ENCODE results near the gene MTM1.

The MTM1 gene

GRCh38 chrX:150663073-150663472 lies 94.7 kb downstream of the MTM1 start:
- peaks cover 5% of the 10 kb centered on the region; the same call in 1 of the 2 replicates for H3K36me3 ChIP-seq (ENCODE audit: insufficient read depth, low read length)
- H3K27ac ChIP-seq (ENCODE audit: low read depth, low read length): no peak overlapping the region
- no peak overlapping the region for H2AFZ ChIP-seq (ENCODE audit: low read length, unreplicated experiment)
- no peak overlapping the region for H3K4me3 ChIP-seq (ENCODE audit: low read depth, low read length)
- H3K27me3 ChIP-seq (ENCODE audit: insufficient read depth, low read length): no peaks in the 10 kb centered on the region
- no peaks in the 10 kb centered on the region for H3K4me1 ChIP-seq (ENCODE audit: control insufficient read depth, insufficient read depth, low read length, unreplicated experiment)
- no peaks in the 10 kb centered on the region for H3K79me2 ChIP-seq (ENCODE audit: control insufficient read depth, insufficient read depth, low read length, unreplicated experiment)

- Histone ChIP-seq H3K36me3 (ENCODE audit: insufficient read depth, low read length) (peaks cover 5% of the 10 kb centered on the region; the same call in 1 of the 2 replicates), H3K27ac (ENCODE audit: low read depth, low read length) (no peak overlapping the region), H2AFZ (ENCODE audit: low read length, unreplicated experiment) (no peak overlapping the region), H3K79me2 (ENCODE audit: control insufficient read depth, insufficient read depth, low read length, unreplicated experiment) (no peaks in the 10 kb centered on the region), H3K4me1 (ENCODE audit: control insufficient read depth, insufficient read depth, low read length, unreplicated experiment) (no peaks in the 10 kb centered on the region), H3K27me3 (ENCODE audit: insufficient read depth, low read length) (no peaks in the 10 kb centered on the region), H3K4me3 (ENCODE audit: low read depth, low read length) (no peak overlapping the region)
Observed at GRCh38 chrX:150664290-150664689, 95.9 kb downstream of the MTM1 start.

- no peaks in the 10 kb centered on the region for H3K36me3 ChIP-seq (ENCODE audit: insufficient read depth, low read length)
- no peaks in the 10 kb centered on the region for H3K79me2 ChIP-seq (ENCODE audit: control insufficient read depth, insufficient read depth, low read length, unreplicated experiment)
- no peak overlapping the region for H3K4me3 ChIP-seq (ENCODE audit: low read depth, low read length)
- no peaks in the 10 kb centered on the region for H3K4me1 ChIP-seq (ENCODE audit: control insufficient read depth, insufficient read depth, low read length, unreplicated experiment)
- H3K27ac ChIP-seq (ENCODE audit: low read depth, low read length): no peak overlapping the region
- H2AFZ ChIP-seq (ENCODE audit: low read length, unreplicated experiment): no peak overlapping the region
- no peaks in the 10 kb centered on the region for H3K27me3 ChIP-seq (ENCODE audit: insufficient read depth, low read length)
Observed at GRCh38 chrX:150676221-150676620, 107.8 kb downstream of the MTM1 start.

GRCh38 chrX:150680974-150681373 lies 112.6 kb downstream of the MTM1 start:
- no peak overlapping the region for H2AFZ ChIP-seq (ENCODE audit: low read length, unreplicated experiment)
- H3K27me3 ChIP-seq (ENCODE audit: insufficient read depth, low read length): no peaks in the 10 kb centered on the region
- no peaks in the 10 kb centered on the region for H3K4me1 ChIP-seq (ENCODE audit: control insufficient read depth, insufficient read depth, low read length, unreplicated experiment)
- no peak overlapping the region for H3K27ac ChIP-seq (ENCODE audit: low read depth, low read length)
- H3K36me3 ChIP-seq (ENCODE audit: insufficient read depth, low read length): no peaks in the 10 kb centered on the region
- no peaks in the 10 kb centered on the region for H3K79me2 ChIP-seq (ENCODE audit: control insufficient read depth, insufficient read depth, low read length, unreplicated experiment)
- H3K4me3 ChIP-seq (ENCODE audit: low read depth, low read length): no peak overlapping the region

- Histone ChIP-seq H3K79me2 (ENCODE audit: control insufficient read depth, insufficient read depth, low read length, unreplicated experiment) (no peaks in the 10 kb centered on the region), H3K4me3 (ENCODE audit: low read depth, low read length) (no peak overlapping the region), H3K27me3 (ENCODE audit: insufficient read depth, low read length) (no peaks in the 10 kb centered on the region), H2AFZ (ENCODE audit: low read length, unreplicated experiment) (no peak overlapping the region), H3K27ac (ENCODE audit: low read depth, low read length) (no peak overlapping the region), H3K4me1 (ENCODE audit: control insufficient read depth, insufficient read depth, low read length, unreplicated experiment) (peaks cover 2% of the 10 kb centered on the region), H3K36me3 (ENCODE audit: insufficient read depth, low read length) (no peaks in the 10 kb centered on the region)
Observed at GRCh38 chrX:150683112-150683511, 114.7 kb downstream of the MTM1 start.

- Histone ChIP-seq H3K4me3 (ENCODE audit: low read depth, low read length) (no peak overlapping the region), H3K27ac (ENCODE audit: low read depth, low read length) (no peak overlapping the region), H3K27me3 (ENCODE audit: insufficient read depth, low read length) (no peaks in the 10 kb centered on the region), H3K79me2 (ENCODE audit: control insufficient read depth, insufficient read depth, low read length, unreplicated experiment) (no peaks in the 10 kb centered on the region), H3K4me1 (ENCODE audit: control insufficient read depth, insufficient read depth, low read length, unreplicated experiment) (peaks cover 7% of the 10 kb centered on the region), H3K36me3 (ENCODE audit: insufficient read depth, low read length) (no peaks in the 10 kb centered on the region), H2AFZ (ENCODE audit: low read length, unreplicated experiment) (no peak overlapping the region)
Observed at GRCh38 chrX:150683536-150684146, 115.2 kb downstream of the MTM1 start.

- H3K79me2 ChIP-seq (ENCODE audit: control insufficient read depth, insufficient read depth, low read length, unreplicated experiment): peaks cover 2% of the 10 kb centered on the region
- H2AFZ ChIP-seq (ENCODE audit: low read length, unreplicated experiment): peak overlapping the region; percentile 18
- no peak overlapping the region for H3K4me3 ChIP-seq (ENCODE audit: low read depth, low read length)
- H3K27me3 ChIP-seq (ENCODE audit: insufficient read depth, low read length): no peaks in the 10 kb centered on the region
- peak overlapping the region; percentile 86 for H3K27ac ChIP-seq (ENCODE audit: low read depth, low read length)
- H3K36me3 ChIP-seq (ENCODE audit: insufficient read depth, low read length): no peaks in the 10 kb centered on the region
- H3K4me1 ChIP-seq (ENCODE audit: control insufficient read depth, insufficient read depth, low read length, unreplicated experiment): peaks cover 29% of the 10 kb centered on the region
Observed at GRCh38 chrX:150688911-150689451, 120.6 kb downstream of the MTM1 start.

- peak overlapping the region; percentile 86 for H3K27ac ChIP-seq (ENCODE audit: low read depth, low read length)
Observed at GRCh38 chrX:150690126-150690525, 121.7 kb downstream of the MTM1 start.

GRCh38 chrX:150692296-150692695 lies 123.9 kb downstream of the MTM1 start:
- Histone ChIP-seq H3K36me3 (ENCODE audit: insufficient read depth, low read length) (no peaks in the 10 kb centered on the region), H3K27ac (ENCODE audit: low read depth, low read length) (peak overlapping the region; percentile 23; the same call in 1 of the 2 replicates), H3K4me3 (ENCODE audit: low read depth, low read length) (peak overlapping the region; percentile 78), H3K4me1 (ENCODE audit: control insufficient read depth, insufficient read depth, low read length, unreplicated experiment) (peaks cover 34% of the 10 kb centered on the region), H3K27me3 (ENCODE audit: insufficient read depth, low read length) (no peaks in the 10 kb centered on the region), H2AFZ (ENCODE audit: low read length, unreplicated experiment) (peak overlapping the region; percentile 89), H3K79me2 (ENCODE audit: control insufficient read depth, insufficient read depth, low read length, unreplicated experiment) (peaks cover 15% of the 10 kb centered on the region)

More at GRCh38 chrX:150690126-150690525, 121.7 kb downstream of the MTM1 start:
- Histone ChIP-seq H3K4me3 (ENCODE audit: low read depth, low read length) (no peak overlapping the region), H3K36me3 (ENCODE audit: insufficient read depth, low read length) (no peaks in the 10 kb centered on the region), H3K4me1 (ENCODE audit: control insufficient read depth, insufficient read depth, low read length, unreplicated experiment) (peaks cover 34% of the 10 kb centered on the region), H2AFZ (ENCODE audit: low read length, unreplicated experiment) (no peak overlapping the region), H3K79me2 (ENCODE audit: control insufficient read depth, insufficient read depth, low read length, unreplicated experiment) (peaks cover 8% of the 10 kb centered on the region), H3K27me3 (ENCODE audit: insufficient read depth, low read length) (no peaks in the 10 kb centered on the region)

- H3K4me1 ChIP-seq (ENCODE audit: control insufficient read depth, insufficient read depth, low read length, unreplicated experiment): peaks cover 32% of the 10 kb centered on the region
- H2AFZ ChIP-seq (ENCODE audit: low read length, unreplicated experiment): peak within 1 kb of the TSS; percentile 89
- peak within 1 kb of the TSS; percentile 94 for H3K4me3 ChIP-seq (ENCODE audit: low read depth, low read length)
- H3K36me3 ChIP-seq (ENCODE audit: insufficient read depth, low read length): no peaks in the 10 kb centered on the region
- peaks cover 20% of the 10 kb centered on the region for H3K79me2 ChIP-seq (ENCODE audit: control insufficient read depth, insufficient read depth, low read length, unreplicated experiment)
- peak within 1 kb of the TSS; percentile 79 for H3K27ac ChIP-seq (ENCODE audit: low read depth, low read length)
- no peaks in the 10 kb centered on the region for H3K27me3 ChIP-seq (ENCODE audit: insufficient read depth, low read length)
Observed at GRCh38 chrX:150692831-150693724, 124.7 kb downstream of the MTM1 start, which contains the start of gene MTMR1. Gene MTMR1, plus strand, starts transcription at chrX:150693396. Its CDS starts 135 bp downstream, at chrX:150693531.

Data from ACC112 (cell line).